HCT116 (cell line): ENCODE data around the gene CDKN1C. TPM values are rescaled to one million over a fixed set of nuclear protein-coding genes. Genes with fewer than 3 reads are reported as not detected.

ENCODE experiments used
- ATAC-seq: fragments of 200-7000 bp; cut with Tn5 transposase; 2 replicates; pipeline ENCODE4 v1.9.1; 2020; ENCODE audit warnings: mild to moderate bottlenecking, moderate library complexity
- BruUV-seq: library from RNA; stranded (reverse); fragments of 400-500 nt; replicated peaks from 2 replicates; lab custom pipeline; 2021; lab: Mats Ljungman, UMichigan
- CTCF ChIA-PET: fragments of 300-600 bp; sonication (Branson Sonifier 250); formaldehyde crosslinking; loops from one replicate; lab custom pipeline; 2021; ENCODE audit warnings: antibody characterized with exemption; lab: Charles Lee
- POLR2A ChIA-PET: fragments of 300-600, 350-600 bp; sonication (Branson Sonifier 250); formaldehyde crosslinking; loops from one replicate; lab custom pipeline; 2021; ENCODE audit warnings: antibody characterized with exemption; lab: Charles Lee
- RAD21 ChIA-PET, 2 experiments: fragments of 300-600 bp; sonication (Branson Sonifier 250); formaldehyde crosslinking; loops; one replicate each; lab custom pipeline; 2023; ENCODE audit warnings: low total read pairs in 2 of 2; ENCODE audit not compliant: uncharacterized antibody in 2 of 2, unreplicated experiment in 2 of 2, low non-redundant PET in 1 of 2; lab: Charles Lee
- DNase-seq: peaks from one replicate; pipeline ENCODE4 v3.0.0-alpha.2; 2010; ENCODE audit warnings: low read depth, low spot score
- H2AFZ ChIP-seq: fragments of 200-600 bp; shearing (Covaris generic), sonication (generic); 2 replicates; pipeline ENCODE4 v1.6.1; 2017; ENCODE audit warnings: low read depth, mixed run types, mixed read lengths, antibody characterized with exemption, low read length; ENCODE audit not compliant: poor library complexity, severe bottlenecking
- H3K27ac ChIP-seq: 2 replicates; pipeline ENCODE4 v1.5.1; 2012; ENCODE audit warnings: low read depth, low read length
- H3K27me3 ChIP-seq: fragments of 200-600 bp; sonication (generic); 2 replicates; pipeline ENCODE4 v1.6.1; 2016; ENCODE audit warnings: mixed run types, low read length, mixed read lengths; ENCODE audit not compliant: insufficient read depth
- H3K36me3 ChIP-seq, 2 experiments: fragments of 200-500 bp in 1 of 2; fragments of 200-600 bp in 1 of 2; sonication (Bioruptor generic) in 1 of 2; sonication (generic) in 1 of 2; 2 replicates each; pipeline versions ENCODE4 v1.5.1 to v1.6.1; 2014 to 2016; ENCODE audit warnings: low read length in 2 of 2, inconsistent platforms in 1 of 2, mixed read lengths in 1 of 2, mixed run types in 1 of 2; ENCODE audit not compliant: insufficient read depth in 2 of 2, control insufficient read depth in 1 of 2
- H3K4me1 ChIP-seq, 2 experiments: fragments of 200-600 bp in 1 of 2; sonication (generic) in 1 of 2; 2 replicates each; pipeline versions ENCODE4 v1.5.1 to v1.6.1; 2012 to 2017; ENCODE audit warnings: low read length in 2 of 2, inconsistent platforms in 1 of 2, mild to moderate bottlenecking in 1 of 2, mixed read lengths in 1 of 2, mixed run types in 1 of 2, moderate library complexity in 1 of 2; ENCODE audit not compliant: insufficient read depth in 2 of 2, control insufficient read depth in 1 of 2
- H3K4me2 ChIP-seq: fragments of 200-600 bp; sonication (generic); 2 replicates; pipeline ENCODE4 v1.6.1; 2017; ENCODE audit warnings: mixed run types, low read length, mixed read lengths
- H3K4me3 ChIP-seq, 2 experiments: fragments of 200-600 bp in 1 of 2; sonication (generic) in 1 of 2; replicated peaks in 1 of 2; 2 replicates each; pipeline ENCODE4 v1.5.1; 2011 to 2016; ENCODE audit warnings: low read length in 2 of 2, control low read depth in 1 of 2, low read depth in 1 of 2, mild to moderate bottlenecking in 1 of 2, mixed read lengths in 1 of 2, mixed run types in 1 of 2
- H3K79me2 ChIP-seq: fragments of 200-600 bp; sonication (generic); 2 replicates; pipeline ENCODE4 v1.6.1; 2017; ENCODE audit warnings: mild to moderate bottlenecking, mixed run types, low read length, moderate library complexity, mixed read lengths; ENCODE audit not compliant: insufficient read depth
- H3K9ac ChIP-seq: fragments of 200-600 bp; sonication (generic); 2 replicates; pipeline ENCODE4 v1.6.1; 2016; ENCODE audit warnings: low read length, mixed read lengths
- H3K9me2 ChIP-seq: fragments of 200-600 bp; sonication (generic), shearing (Covaris generic); 2 replicates; pipeline ENCODE4 v1.6.1; 2017; ENCODE audit warnings: mixed run types, mild to moderate bottlenecking, moderate library complexity; ENCODE audit not compliant: insufficient read depth
- H3K9me3 ChIP-seq, 2 experiments: fragments of 200-500 bp in 1 of 2; fragments of 200-600 bp in 1 of 2; sonication (Bioruptor generic) in 1 of 2; sonication (generic) in 1 of 2; 2 replicates each; pipeline ENCODE4 v1.6.1; 2014 to 2017; ENCODE audit warnings: low read length in 2 of 2, mixed read lengths in 2 of 2, inconsistent platforms in 1 of 2, low read depth in 1 of 2, mild to moderate bottlenecking in 1 of 2, mixed run types in 1 of 2, moderate library complexity in 1 of 2; ENCODE audit not compliant: control insufficient read depth in 1 of 2, insufficient read depth in 1 of 2
- H4K20me1 ChIP-seq: fragments of 200-600 bp; sonication (generic), shearing (Covaris generic); 2 replicates; pipeline ENCODE4 v1.6.1; 2017; ENCODE audit warnings: mixed run types, mild to moderate bottlenecking, moderate library complexity; ENCODE audit not compliant: insufficient read depth
- CBX3 ChIP-seq: IDR thresholded peaks from 2 replicates; pipeline ENCODE4 v1.6.1; 2012; ENCODE audit warnings: low read depth
- CEBPB ChIP-seq: IDR thresholded peaks from 2 replicates; pipeline ENCODE4 v1.6.1; 2012; ENCODE audit warnings: low read depth
- CTCF ChIP-seq, 3 experiments: fragments of 200-600 bp in 1 of 3; sonication (generic) in 1 of 3; IDR thresholded peaks in 2 of 3; conservative IDR thresholded peaks in 1 of 3; 2 replicates each; pipeline ENCODE4 v1.5.1; 2012 to 2017; ENCODE audit warnings: low read depth in 2 of 3, low read length in 2 of 3, antibody characterized with exemption in 1 of 3, borderline replicate concordance in 1 of 3, control low read depth in 1 of 3, mild to moderate bottlenecking in 1 of 3, mixed read lengths in 1 of 3, mixed run types in 1 of 3, moderate library complexity in 1 of 3; ENCODE audit not compliant: insufficient read depth in 1 of 3
- EGR1 ChIP-seq: IDR thresholded peaks from 2 replicates; pipeline ENCODE4 v1.6.1; 2012; ENCODE audit warnings: low read depth
- ELF1 ChIP-seq: IDR thresholded peaks from 2 replicates; pipeline ENCODE4 v1.6.1; 2012; ENCODE audit warnings: low read depth, borderline replicate concordance
- EZH2phosphoT487 ChIP-seq: fragments of 200-600 bp; IDR thresholded peaks from 2 replicates; pipeline ENCODE4 v1.6.1; 2018; ENCODE audit warnings: antibody characterized with exemption, borderline replicate concordance
- JUND ChIP-seq: IDR thresholded peaks from 2 replicates; pipeline ENCODE4 v1.6.1; 2012
- MAX ChIP-seq: IDR thresholded peaks from 2 replicates; pipeline ENCODE4 v1.6.1; 2012
- POLR2A ChIP-seq: IDR thresholded peaks from 2 replicates; pipeline ENCODE4 v1.7.0; 2011; ENCODE audit warnings: borderline replicate concordance; ENCODE audit not compliant: insufficient read depth, insufficient read length; ENCODE audit errors: extremely low read depth
- POLR2AphosphoS5 ChIP-seq: IDR thresholded peaks from 2 replicates; pipeline ENCODE4 v1.6.1; 2011; ENCODE audit warnings: mild to moderate bottlenecking, low read depth, low read length, moderate library complexity
- RAD21 ChIP-seq: IDR thresholded peaks from 2 replicates; pipeline ENCODE4 v1.6.1; 2012; ENCODE audit warnings: low read depth, mild to moderate bottlenecking
- SP1 ChIP-seq: IDR thresholded peaks from 2 replicates; pipeline ENCODE4 v1.6.1; 2012; ENCODE audit warnings: low read depth
- TCF7L2 ChIP-seq: IDR thresholded peaks from 2 replicates; pipeline ENCODE4 v1.7.0; 2011; ENCODE audit warnings: borderline replicate concordance, inconsistent platforms; ENCODE audit not compliant: insufficient read depth, insufficient read length; ENCODE audit errors: extremely low read depth
- YY1 ChIP-seq: IDR thresholded peaks from 2 replicates; pipeline ENCODE4 v1.6.1; 2011; ENCODE audit warnings: low read length, low read depth, moderate library complexity, mild to moderate bottlenecking; ENCODE audit not compliant: insufficient replicate concordance; ENCODE audit errors: extremely low read depth
- ZBTB33 ChIP-seq: IDR thresholded peaks from 2 replicates; pipeline ENCODE4 v1.6.1; 2011; ENCODE audit warnings: mild to moderate bottlenecking, low read length, moderate library complexity; ENCODE audit not compliant: insufficient replicate concordance; ENCODE audit errors: extremely low read depth
- ZFX ChIP-seq: fragments of 450-650 bp; IDR thresholded peaks from 2 replicates; pipeline ENCODE4 v1.6.1; 2017
- ZNF274 ChIP-seq: fragments of 200-500 bp; sonication (Bioruptor generic); IDR thresholded peaks from 2 replicates; pipeline ENCODE4 v1.6.1; 2014; ENCODE audit warnings: mild to moderate bottlenecking, low read depth, low read length, inconsistent platforms
- intact Hi-C: fragments of 100-400 bp; cut with micrococcal nuclease; formaldehyde crosslinking; loops from 2 replicates; pipeline ENCODE4 v1.10.0; 2022
- total RNA-seq: library from RNA; stranded (reverse); gene quantifications from one replicate; pipeline ENCODE4 v1.2.1, GENCODE V29; 2021; ENCODE audit not compliant: unreplicated experiment

CDKN1C gene
- total RNA-seq, 1 experiment from 2014 or later, result 24.0 TPM

GRCh38 chr11:2929950-2930703 lies 44.6 kb upstream of the CDKN1C start:
- peak; percentile 46 for DNase-seq
- CTCF ChIA-PET, result interaction anchor here (0.7 to 2.4 kb wide), 16 partner anchors 10 to 509 kb away, joined by 3 to 58 read pairs (median 6); partner anchors contain the start of gene NAP1L4
- peak; percentile 26 for TF ChIP-seq POLR2A
- TF ChIP-seq RAD21, result no peak
- TF ChIP-seq TCF7L2, result peak; percentile 56
- TF ChIP-seq ZFX, result peak; percentile 16; the same call in 1 of the 2 replicates
- no peak for TF ChIP-seq CTCF (IDR thresholded peaks at IDR 0.05 in 2 of 3, conservative IDR thresholded peaks at IDR 0.05 in 1 of 3; ENCODE audit: borderline replicate concordance in 1 of 3, insufficient read depth in 1 of 3, low read depth in 2 of 3, low read length in 2 of 3)
- no peak for TF ChIP-seq ZNF274
- TF ChIP-seq ZBTB33, result no peak
- TF ChIP-seq YY1, result no peak
- TF ChIP-seq ELF1, result no peak
- no peak for TF ChIP-seq CEBPB
- no peak for TF ChIP-seq EGR1
- no peak for TF ChIP-seq POLR2AphosphoS5
- TF ChIP-seq JUND, result no peak
- TF ChIP-seq SP1, result no peak
- no peak for TF ChIP-seq CBX3
- TF ChIP-seq MAX, result no peak
- no peak for TF ChIP-seq EZH2phosphoT487
- H3K9me3 ChIP-seq, result no peaks in the 10 kb centered on the region
- RAD21 ChIA-PET, result interaction anchor here (0.6 to 2.7 kb wide), 11 partner anchors 26 to 399 kb away, joined by 3 to 11 read pairs (median 3); no protein-coding TSS in a partner anchor
- no peaks in the 10 kb centered on the region for H3K9me2 ChIP-seq
- intact Hi-C loops, result loop anchor here (1.0 to 5.0 kb wide), 5 partner anchors 37 to 398 kb away; partner anchors contain the start of gene MRGPRG
- H3K4me3 ChIP-seq, result peak overlapping the region; percentile 61 to 93
- peaks cover 43 to 76% of the 10 kb centered on the region in 2 experiments for H3K4me1 ChIP-seq
- peak overlapping the region; percentile 97 for H3K9ac ChIP-seq
- peak overlapping the region; percentile 99 for H3K27ac ChIP-seq
- no peak overlapping the region for H2AFZ ChIP-seq
- H3K36me3 ChIP-seq, result peaks cover 0 to 15% of the 10 kb centered on the region in 2 experiments; a peak in 2 of 4 replicates
- H4K20me1 ChIP-seq, result peaks cover 14% of the 10 kb centered on the region; the same call in 1 of the 2 replicates
- peak; percentile 26 for ATAC-seq
- POLR2A ChIA-PET, result interaction anchor here (0.9 to 4.5 kb wide), 16 partner anchors 10 to 397 kb away, joined by 3 to 50 read pairs (median 7); partner anchors contain the start of gene CDKN1C
- H3K4me2 ChIP-seq, result peak overlapping the region; percentile 89
- no peaks in the 10 kb centered on the region for H3K27me3 ChIP-seq
- H3K79me2 ChIP-seq, result peaks cover 30% of the 10 kb centered on the region
- TSS peak; percentile 72 for BruUV-seq
